ENCODE data around the gene NUP160. TPM values are rescaled to one million over a fixed set of nuclear protein-coding genes. Genes with fewer than 3 reads are reported as not detected.

The NUP160 gene
- total RNA-seq, 1 experiment from 2014 or later, result 53.8 TPM

DNA sequence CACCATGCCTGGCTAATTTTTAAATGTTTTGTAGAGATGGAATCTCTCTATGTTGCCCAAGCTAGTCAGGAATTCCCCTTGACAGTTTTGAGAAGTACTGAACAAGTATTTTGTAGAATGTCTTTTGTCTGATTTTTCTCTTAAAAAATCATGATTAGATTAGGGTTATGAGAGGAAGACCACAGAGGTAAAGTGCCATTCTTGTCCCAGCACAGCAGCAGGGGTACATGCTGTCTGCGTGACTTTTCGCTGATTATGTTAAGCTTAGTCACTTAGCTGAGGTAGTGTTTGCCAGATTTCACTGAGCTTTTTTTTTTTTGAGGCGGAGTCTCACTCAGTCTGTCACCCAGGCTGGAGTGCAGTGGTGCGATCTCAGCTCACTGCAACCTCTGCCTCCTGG is 13.6 kb upstream of the NUP160 start:
- Histone ChIP-seq H3K9me2 (ENCODE audit: insufficient read depth) (no peaks in the 10 kb centered on the region), H3K9ac (ENCODE audit: low read length) (no peak overlapping the region), H3K27me3 (ENCODE audit: insufficient read depth, low read length) (no peaks in the 10 kb centered on the region), H3K36me3 (ENCODE audit: control insufficient read depth in 1 of 2, insufficient read depth in 2 of 2, low read length in 2 of 2) (no peaks in the 10 kb centered on the region), H3K9me3 (ENCODE audit: control insufficient read depth in 1 of 2, insufficient read depth in 1 of 2, low read depth in 1 of 2, low read length in 2 of 2) (no peaks in the 10 kb centered on the region), H2AFZ (ENCODE audit: low read depth, low read length, poor library complexity, severe bottlenecking) (no peak overlapping the region), H3K4me3 (replicated peaks in 1 of 2; ENCODE audit: low read depth in 1 of 2, low read length in 2 of 2) (no peak overlapping the region), H3K4me1 (ENCODE audit: control insufficient read depth in 1 of 2, insufficient read depth in 2 of 2, low read length in 2 of 2) (no peaks in the 10 kb centered on the region), H4K20me1 (ENCODE audit: insufficient read depth) (no peaks in the 10 kb centered on the region), H3K27ac (ENCODE audit: low read depth, low read length) (no peak overlapping the region), H3K79me2 (ENCODE audit: insufficient read depth, low read length) (no peaks in the 10 kb centered on the region), H3K4me2 (ENCODE audit: low read length) (no peak overlapping the region)
- TF ChIP-seq RAD21 (IDR thresholded peaks at IDR 0.05; ENCODE audit: low read depth) (no peak), SP1 (IDR thresholded peaks at IDR 0.05; ENCODE audit: low read depth) (no peak), CEBPB (IDR thresholded peaks at IDR 0.05; ENCODE audit: low read depth) (no peak)
- CTCF ChIA-PET, result no interaction called here
- ATAC-seq, result no peak
- DNase-seq (ENCODE audit: low read depth, low spot score), result no peak
- intact Hi-C loops (cut with micrococcal nuclease), result no loop called here
- RAD21 ChIA-PET (ENCODE audit: low non-redundant PET in 1 of 2, low total read pairs in 2 of 2, uncharacterized antibody in 2 of 2, unreplicated experiment in 2 of 2), result no interaction called here
- POLR2A ChIA-PET, result no interaction called here
- no TSS peak for BruUV-seq (replicated peaks)

- Histone ChIP-seq H4K20me1 (ENCODE audit: insufficient read depth) (no peaks in the 10 kb centered on the region), H3K4me3 (replicated peaks in 1 of 2; ENCODE audit: low read depth in 1 of 2, low read length in 2 of 2) (no peak overlapping the region), H2AFZ (ENCODE audit: low read depth, low read length, poor library complexity, severe bottlenecking) (no peak overlapping the region), H3K79me2 (ENCODE audit: insufficient read depth, low read length) (no peaks in the 10 kb centered on the region), H3K9me3 (ENCODE audit: control insufficient read depth in 1 of 2, insufficient read depth in 1 of 2, low read depth in 1 of 2, low read length in 2 of 2) (no peaks in the 10 kb centered on the region), H3K9me2 (ENCODE audit: insufficient read depth) (no peaks in the 10 kb centered on the region), H3K4me2 (ENCODE audit: low read length) (no peak overlapping the region), H3K27me3 (ENCODE audit: insufficient read depth, low read length) (no peaks in the 10 kb centered on the region), H3K4me1 (ENCODE audit: control insufficient read depth in 1 of 2, insufficient read depth in 2 of 2, low read length in 2 of 2) (no peaks in the 10 kb centered on the region), H3K36me3 (ENCODE audit: control insufficient read depth in 1 of 2, insufficient read depth in 2 of 2, low read length in 2 of 2) (no peaks in the 10 kb centered on the region), H3K9ac (ENCODE audit: low read length) (no peak overlapping the region), H3K27ac (ENCODE audit: low read depth, low read length) (no peak overlapping the region)
- no peak for DNase-seq (ENCODE audit: low read depth, low spot score)
- RAD21 ChIA-PET (ENCODE audit: low non-redundant PET in 1 of 2, low total read pairs in 2 of 2, uncharacterized antibody in 2 of 2, unreplicated experiment in 2 of 2), result no interaction called here
- CTCF ChIA-PET, result no interaction called here
- intact Hi-C loops (cut with micrococcal nuclease), result no loop called here
- BruUV-seq (replicated peaks), result no TSS peak
- POLR2A ChIA-PET, result no interaction called here
- ATAC-seq, result no peak
- TF ChIP-seq POLR2AphosphoS5 (IDR thresholded peaks at IDR 0.05; ENCODE audit: low read depth, low read length), result no peak
- no peak for TF ChIP-seq TCF7L2 (IDR thresholded peaks at IDR 0.05; ENCODE audit: borderline replicate concordance, extremely low read depth, insufficient read depth, insufficient read length)
- no peak for TF ChIP-seq CEBPB (IDR thresholded peaks at IDR 0.05; ENCODE audit: low read depth)
- no peak for TF ChIP-seq SRF (IDR thresholded peaks at IDR 0.05; ENCODE audit: low read depth)
- no peak for TF ChIP-seq SP1 (IDR thresholded peaks at IDR 0.05; ENCODE audit: low read depth)
- TF ChIP-seq JUND (IDR thresholded peaks at IDR 0.05), result no peak
- TF ChIP-seq ZFX (IDR thresholded peaks at IDR 0.05), result no peak
- no peak for TF ChIP-seq ELF1 (IDR thresholded peaks at IDR 0.05; ENCODE audit: borderline replicate concordance, low read depth)
- no peak for TF ChIP-seq ATF3 (IDR thresholded peaks at IDR 0.05)
- TF ChIP-seq ZNF274 (IDR thresholded peaks at IDR 0.05; ENCODE audit: low read depth, low read length), result no peak
- no peak for TF ChIP-seq EGR1 (IDR thresholded peaks at IDR 0.05; ENCODE audit: low read depth)
- no peak for TF ChIP-seq POLR2A (IDR thresholded peaks at IDR 0.05; ENCODE audit: borderline replicate concordance, extremely low read depth, insufficient read depth, insufficient read length)
- TF ChIP-seq, protein P1, sequence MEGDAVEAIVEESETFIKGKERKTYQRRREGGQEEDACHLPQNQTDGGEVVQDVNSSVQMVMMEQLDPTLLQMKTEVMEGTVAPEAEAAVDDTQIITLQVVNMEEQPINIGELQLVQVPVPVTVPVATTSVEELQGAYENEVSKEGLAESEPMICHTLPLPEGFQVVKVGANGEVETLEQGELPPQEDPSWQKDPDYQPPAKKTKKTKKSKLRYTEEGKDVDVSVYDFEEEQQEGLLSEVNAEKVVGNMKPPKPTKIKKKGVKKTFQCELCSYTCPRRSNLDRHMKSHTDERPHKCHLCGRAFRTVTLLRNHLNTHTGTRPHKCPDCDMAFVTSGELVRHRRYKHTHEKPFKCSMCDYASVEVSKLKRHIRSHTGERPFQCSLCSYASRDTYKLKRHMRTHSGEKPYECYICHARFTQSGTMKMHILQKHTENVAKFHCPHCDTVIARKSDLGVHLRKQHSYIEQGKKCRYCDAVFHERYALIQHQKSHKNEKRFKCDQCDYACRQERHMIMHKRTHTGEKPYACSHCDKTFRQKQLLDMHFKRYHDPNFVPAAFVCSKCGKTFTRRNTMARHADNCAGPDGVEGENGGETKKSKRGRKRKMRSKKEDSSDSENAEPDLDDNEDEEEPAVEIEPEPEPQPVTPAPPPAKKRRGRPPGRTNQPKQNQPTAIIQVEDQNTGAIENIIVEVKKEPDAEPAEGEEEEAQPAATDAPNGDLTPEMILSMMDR (IDR thresholded peaks at IDR 0.05 in 2 of 3, conservative IDR thresholded peaks at IDR 0.05 in 1 of 3; ENCODE audit: borderline replicate concordance in 1 of 3, insufficient read depth in 1 of 3, low read depth in 2 of 3, low read length in 2 of 3), result no peak
- no peak for TF ChIP-seq EZH2 (IDR thresholded peaks at IDR 0.05)
- TF ChIP-seq SIN3A (IDR thresholded peaks at IDR 0.05; ENCODE audit: low read depth), result no peak
- TF ChIP-seq EZH2phosphoT487 (IDR thresholded peaks at IDR 0.05; ENCODE audit: borderline replicate concordance), result no peak
- no peak for TF ChIP-seq YY1 (IDR thresholded peaks at IDR 0.05; ENCODE audit: extremely low read depth, insufficient replicate concordance, low read depth, low read length)
- no peak for TF ChIP-seq FOSL1 (IDR thresholded peaks at IDR 0.05; ENCODE audit: low read depth)
Observed at GRCh38 chr11:47860536-47860935, 12.4 kb upstream of the NUP160 start.
